GM18519 (cell line): ENCODE data around the gene RAB11FIP2.
"Not testable (repeated sequence)": the region's sequence is repeated elsewhere in the genome, so short reads cannot be mapped to it uniquely, and the experiment has no call there.

Experiments
- ATAC-seq: cut with Tn5 transposase; IDR thresholded peaks from one replicate; pipeline ENCODE4 v1.9.1; 2021; ENCODE audit warnings: mild to moderate bottlenecking, moderate library complexity; ENCODE audit not compliant: unreplicated experiment, low FRiP score

The RAB11FIP2 gene

GRCh38 chr10:118046395-118047156, at the start of gene RAB11FIP2:
Gene RAB11FIP2, minus strand, starts transcription at chr10:118046941. Its CDS starts 778 bp downstream, at chr10:118046163.
- ATAC-seq, result peak; percentile 90

GRCh38 chr10:118096022-118096421, 49.3 kb upstream of the RAB11FIP2 start:
- ATAC-seq, result no peak

GRCh38 chr10:118092209-118092608, 45.5 kb upstream of the RAB11FIP2 start:
- ATAC-seq, result no peak

- ATAC-seq, result no peak
Observed at GRCh38 chr10:118080817-118081216, 34.1 kb upstream of the RAB11FIP2 start.

GRCh38 chr10:118076705-118077104, 30.0 kb upstream of the RAB11FIP2 start:
- ATAC-seq, result no peak

GRCh38 chr10:118072840-118073239, 26.1 kb upstream of the RAB11FIP2 start:
- no peak for ATAC-seq

- not testable (repeated sequence) for ATAC-seq
Observed at GRCh38 chr10:118067389-118067788, 20.6 kb upstream of the RAB11FIP2 start.

- no peak for ATAC-seq
Observed at GRCh38 chr10:118062798-118063238, 16.1 kb upstream of the RAB11FIP2 start.

GRCh38 chr10:118058371-118058770, 11.6 kb upstream of the RAB11FIP2 start:
- ATAC-seq, result no peak

GRCh38 chr10:118057361-118057760, 10.6 kb upstream of the RAB11FIP2 start:
- no peak for ATAC-seq

GRCh38 chr10:118054383-118054782, 7.6 kb upstream of the RAB11FIP2 start:
- ATAC-seq, result no peak

GRCh38 chr10:118052816-118053215, 6.1 kb upstream of the RAB11FIP2 start:
- ATAC-seq, result no peak

GRCh38 chr10:118047880-118048279, 1.1 kb upstream of the RAB11FIP2 start:
- ATAC-seq, result no peak

GRCh38 chr10:118047157-118047719, 497 bp upstream of the RAB11FIP2 start:
- peak; percentile 18 for ATAC-seq

- ATAC-seq, result peak; percentile 9
Observed at GRCh38 chr10:118045837-118046394, 825 bp downstream of the RAB11FIP2 start.

- ATAC-seq, result no peak
Observed at GRCh38 chr10:118045158-118045836, 1.4 kb downstream of the RAB11FIP2 start.

GRCh38 chr10:118042827-118043242, 3.9 kb downstream of the RAB11FIP2 start:
- ATAC-seq, result no peak

- ATAC-seq, result no peak
Observed at GRCh38 chr10:118042336-118042735, 4.4 kb downstream of the RAB11FIP2 start.

GRCh38 chr10:118041316-118041715, 5.4 kb downstream of the RAB11FIP2 start:
- ATAC-seq, result no peak

- no peak for ATAC-seq
Observed at GRCh38 chr10:118036281-118036875, 10.4 kb downstream of the RAB11FIP2 start.
